HG03280 (cell line): Measurements from ENCODE around the gene TTC39C.
"Not testable (repeated sequence)": the region's sequence is repeated elsewhere in the genome, so short reads cannot be mapped to it uniquely, and the experiment has no call there.

ENCODE experiments used
- ATAC-seq: cut with Tn5 transposase; IDR thresholded peaks from one replicate; pipeline ENCODE4 v1.9.1; 2021; ENCODE audit warnings: mild to moderate bottlenecking, moderate library complexity; ENCODE audit not compliant: unreplicated experiment

The TTC39C gene

DNA sequence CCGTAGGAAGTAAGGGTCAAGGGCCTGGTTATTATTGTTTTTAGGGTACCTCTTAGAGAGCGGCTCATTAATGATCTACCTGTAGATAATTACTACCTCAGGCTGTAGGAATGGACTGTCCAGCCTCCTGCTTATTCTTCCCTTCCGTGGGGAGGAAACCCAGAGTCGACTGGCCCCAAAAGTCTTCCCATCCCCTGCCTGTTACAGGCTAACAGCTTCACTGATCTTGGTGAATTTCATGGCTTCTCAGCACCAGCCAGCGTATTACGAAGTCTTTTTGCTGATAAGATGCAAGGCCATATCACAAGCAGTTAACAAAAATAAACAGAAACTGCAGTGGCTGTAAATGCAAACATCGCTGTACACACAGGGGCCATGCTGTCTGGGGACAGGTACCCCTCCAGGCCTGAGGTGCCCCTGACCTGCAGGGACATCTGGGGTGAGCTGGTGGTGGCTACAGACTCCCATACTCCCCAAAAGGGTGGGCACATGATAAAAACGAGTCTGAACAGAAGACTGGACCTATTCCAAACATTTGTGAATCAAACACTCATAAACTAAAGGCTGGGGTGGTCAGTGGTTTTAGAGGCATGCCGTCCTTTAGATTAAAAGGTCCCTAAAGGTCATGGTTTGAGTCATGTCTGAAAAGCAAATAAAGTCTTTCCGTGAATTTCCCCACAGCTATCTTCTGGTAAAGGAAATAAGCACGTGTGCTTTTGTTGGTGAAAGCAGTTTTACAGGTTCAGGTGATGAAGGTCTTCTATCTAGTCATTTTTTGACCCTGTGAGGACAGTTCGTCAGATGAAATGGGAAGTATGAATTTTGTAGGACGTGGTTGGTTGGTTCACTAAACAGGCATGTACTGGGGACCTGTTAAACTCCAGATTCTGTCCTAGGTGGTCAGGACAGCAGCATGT lies 36.7 kb downstream of the TTC39C start:
- no peak for ATAC-seq

GRCh38 chr18:24052053-24052452 lies 37.5 kb downstream of the TTC39C start:
- ATAC-seq = no peak

DNA sequence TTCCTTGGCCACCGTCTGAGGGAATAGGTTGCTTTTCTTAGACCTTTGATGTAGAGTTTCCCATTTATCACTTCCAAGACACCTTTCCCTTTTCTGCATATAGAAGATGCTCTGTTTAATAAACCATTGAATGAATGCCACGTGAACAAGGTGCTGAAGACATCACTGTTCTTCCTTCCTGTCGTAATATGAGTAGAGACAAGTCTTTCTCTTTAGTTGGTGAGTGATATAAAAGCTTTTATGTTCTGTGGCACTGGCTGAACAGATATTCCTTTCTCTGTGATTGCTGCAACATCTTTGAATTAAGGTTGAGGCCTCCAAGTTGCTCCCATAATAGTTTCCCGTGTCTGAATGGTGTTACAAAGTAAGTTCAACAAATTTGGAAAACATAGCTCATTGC lies 38.7 kb downstream of the TTC39C start:
- no peak for ATAC-seq

DNA sequence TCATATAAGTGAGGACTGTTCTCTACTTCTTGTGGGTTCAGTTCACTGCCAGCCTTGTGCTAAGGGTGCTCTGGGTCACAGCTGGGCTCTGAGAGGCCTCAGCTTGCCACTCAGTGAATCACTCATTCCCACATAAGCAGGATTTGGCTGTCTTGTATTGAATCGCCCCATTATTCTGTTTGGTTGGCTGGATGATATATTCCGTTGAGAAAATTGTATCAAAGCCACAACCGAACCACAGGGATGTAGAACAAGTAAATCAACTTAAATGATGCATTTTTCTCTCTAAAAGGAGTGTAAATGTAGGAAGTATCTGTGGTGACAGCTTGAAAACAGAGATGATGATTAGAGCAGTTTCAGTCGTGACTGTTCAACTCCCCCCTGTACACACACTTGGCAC lies 39.6 kb downstream of the TTC39C start:
- ATAC-seq = no peak

- no peak for ATAC-seq
Measured at GRCh38 chr18:24055009-24055804, 40.7 kb downstream of the TTC39C start.

DNA sequence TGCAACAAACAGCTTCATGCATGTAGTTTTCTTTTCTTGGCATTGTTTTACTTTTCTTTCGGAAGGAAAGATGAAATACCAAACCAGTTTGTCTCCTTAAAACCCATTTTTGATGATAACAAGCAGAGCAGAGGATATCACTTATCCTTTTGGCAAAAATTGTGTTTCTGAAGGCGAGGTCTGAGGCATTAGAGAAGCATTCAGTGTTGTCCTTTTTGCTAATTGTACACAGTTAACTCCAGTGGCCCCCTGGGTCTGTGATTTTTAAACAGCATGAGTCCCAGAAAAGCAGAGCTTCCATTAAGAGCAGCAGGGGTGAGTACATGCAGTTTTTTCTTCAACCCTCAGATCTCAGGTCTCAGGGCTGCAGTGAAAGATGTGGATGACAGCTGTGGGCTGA lies 41.3 kb downstream of the TTC39C start:
- no peak for ATAC-seq

GRCh38 chr18:24056506-24056905 lies 42.0 kb downstream of the TTC39C start:
- no peak for ATAC-seq

DNA sequence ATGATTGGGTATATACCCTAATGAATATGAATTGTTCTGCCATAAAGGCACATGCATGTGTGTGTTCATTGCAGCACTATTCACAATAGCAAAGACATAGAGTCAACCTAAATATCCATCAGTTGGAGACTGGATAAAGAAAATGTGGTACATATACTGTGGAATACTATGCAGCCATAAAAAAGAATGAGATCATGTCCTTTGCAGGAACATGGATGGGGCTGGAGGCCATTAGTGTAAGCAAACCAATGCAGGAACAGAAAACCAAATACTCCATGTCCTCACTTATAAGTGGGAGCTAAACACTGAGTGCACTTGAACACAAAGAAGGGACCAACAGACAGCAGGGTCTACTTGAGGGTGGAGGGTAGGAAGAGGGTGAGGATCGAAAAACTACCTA lies 43.2 kb downstream of the TTC39C start:
- no peak for ATAC-seq

DNA sequence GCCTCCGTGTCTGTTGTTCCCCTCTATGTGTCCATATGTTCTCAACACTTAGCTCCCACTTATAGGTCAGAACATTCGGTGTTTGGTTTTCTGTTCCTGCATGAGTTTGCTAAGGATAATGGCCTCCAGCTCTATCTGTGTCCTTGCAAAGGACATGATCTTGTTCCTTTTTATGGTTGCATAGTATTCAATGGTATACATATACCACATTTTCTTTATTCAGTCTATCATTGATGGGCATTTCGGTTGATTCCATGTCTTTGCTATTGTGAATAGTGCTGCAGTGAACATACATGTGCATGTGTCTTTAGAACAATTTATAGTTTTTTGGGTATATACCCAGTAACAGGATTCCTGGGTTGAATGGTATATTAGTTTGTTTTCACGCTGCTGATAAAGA lies 44.8 kb downstream of the TTC39C start:
- not testable (repeated sequence) for ATAC-seq

DNA sequence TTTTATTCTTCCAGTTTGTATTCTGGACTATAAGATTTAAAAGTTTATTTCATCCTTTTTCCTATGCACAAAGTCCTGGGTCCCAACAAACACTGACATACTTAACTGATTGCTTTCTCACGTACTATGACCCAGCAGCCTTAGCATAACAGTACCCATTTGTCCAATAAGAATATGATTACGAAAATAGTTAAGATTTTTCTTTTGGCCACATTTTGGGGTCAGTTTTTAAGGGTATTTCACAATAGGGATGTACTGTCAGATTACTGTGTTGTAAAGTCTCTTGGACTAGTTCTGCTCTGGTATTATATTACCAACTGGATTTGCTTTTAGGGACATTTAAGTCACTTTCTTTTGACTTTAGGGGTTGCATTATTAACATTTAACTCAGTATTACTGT lies 46.1 kb downstream of the TTC39C start:
- no peak for ATAC-seq

GRCh38 chr18:24063121-24063731 lies 48.7 kb downstream of the TTC39C start:
- ATAC-seq = no peak

GRCh38 chr18:24064391-24065100 lies 50.0 kb downstream of the TTC39C start:
- ATAC-seq = no peak

DNA sequence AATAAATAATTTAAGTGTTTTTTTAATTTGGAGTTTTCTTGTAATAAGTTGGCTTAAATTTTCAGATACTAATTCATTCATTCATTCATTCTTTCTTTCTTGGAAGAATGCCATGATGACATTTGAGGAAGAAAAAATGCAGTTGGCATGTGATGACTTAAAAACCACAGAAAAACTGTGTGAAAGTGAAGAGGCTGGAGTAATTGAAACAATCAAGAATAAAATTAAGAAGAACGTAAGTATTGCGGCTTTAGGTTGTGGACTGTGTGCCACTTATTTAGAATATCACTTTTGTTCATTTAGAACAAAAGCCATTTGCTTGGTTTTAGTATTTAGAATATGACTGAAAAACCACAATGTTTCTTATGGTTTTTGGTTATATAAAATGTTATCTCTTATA lies 51.4 kb downstream of the TTC39C start:
- ATAC-seq = no peak

GRCh38 chr18:24068945-24069693 lies 54.6 kb downstream of the TTC39C start:
- no peak for ATAC-seq

DNA sequence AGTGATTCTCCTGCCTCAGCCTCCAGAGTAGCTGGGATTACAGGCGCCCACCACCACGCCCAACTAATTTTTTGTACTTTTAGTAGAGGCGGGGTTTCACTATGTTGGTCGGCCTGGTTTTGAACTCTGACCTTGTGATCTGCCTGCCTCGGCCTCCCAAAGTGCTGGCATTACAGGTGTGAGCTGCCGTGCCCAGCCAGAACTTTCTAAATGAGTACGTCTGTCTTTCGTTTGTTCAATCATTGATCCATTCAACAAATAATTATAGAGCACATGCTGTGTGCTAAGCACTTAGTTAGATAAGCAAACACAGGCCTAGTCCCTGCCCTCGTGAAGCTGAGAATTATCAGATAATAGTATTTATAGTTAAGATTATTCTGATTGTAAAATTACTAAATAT lies 56.5 kb downstream of the TTC39C start:
- no peak for ATAC-seq

DNA sequence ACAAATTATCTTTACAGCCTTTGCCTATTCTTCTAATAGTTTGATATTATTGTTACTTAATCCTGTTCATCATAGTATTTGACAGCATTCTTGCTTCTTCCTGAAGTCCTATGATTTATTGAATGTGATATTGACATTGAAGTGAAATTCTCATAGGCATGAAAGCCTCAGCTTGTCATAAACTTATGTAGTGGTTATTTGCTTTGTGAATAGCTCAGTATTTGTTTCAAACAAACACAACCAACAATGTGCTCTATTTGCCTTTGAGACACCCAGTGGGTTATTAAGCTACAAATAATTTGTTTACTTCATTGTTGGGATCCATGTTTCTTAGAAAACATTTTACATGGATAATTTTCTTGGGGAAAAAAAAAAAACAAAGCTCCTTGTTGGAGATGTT lies 57.2 kb downstream of the TTC39C start:
- ATAC-seq = no peak

DNA sequence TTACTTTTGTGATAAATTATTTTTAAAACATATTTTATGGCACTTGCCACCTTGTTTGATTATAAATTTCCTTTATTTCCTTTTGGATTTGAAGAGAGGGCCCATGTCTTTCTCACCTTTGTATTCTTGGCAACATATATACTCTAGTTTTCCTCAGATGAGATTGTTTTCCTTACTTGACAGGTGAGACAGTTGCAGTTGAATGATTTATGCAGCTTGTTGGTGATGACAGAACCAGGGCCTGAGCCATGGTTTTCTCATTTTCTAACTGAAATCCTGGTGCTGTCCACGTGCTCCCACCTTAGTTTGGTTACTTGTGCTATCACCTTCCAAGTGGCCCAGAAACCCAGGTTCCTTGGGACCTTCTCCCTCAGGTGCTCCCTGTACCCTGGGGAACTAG lies 58.2 kb downstream of the TTC39C start:
- no peak for ATAC-seq

- ATAC-seq = no peak
Measured at GRCh38 chr18:24073791-24074190, 59.2 kb downstream of the TTC39C start.

DNA sequence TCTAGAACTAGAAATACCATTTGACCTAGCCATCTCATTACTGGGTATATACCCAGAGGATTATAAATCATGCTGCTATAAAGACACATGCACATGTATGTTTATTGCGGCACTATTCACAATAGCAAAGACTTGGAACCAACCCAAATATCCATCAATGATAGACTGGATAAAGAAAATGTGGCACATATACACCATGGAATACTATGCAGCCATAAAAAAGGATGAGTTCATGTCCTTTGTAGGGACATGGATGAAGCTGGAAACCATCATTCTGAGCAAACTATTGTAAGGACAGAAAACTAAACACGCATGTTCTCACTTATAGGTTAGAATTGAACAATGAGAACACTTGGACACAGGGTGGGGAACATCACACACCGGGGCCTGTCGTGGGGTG lies 60.2 kb downstream of the TTC39C start:
- ATAC-seq = not testable (repeated sequence)
